PC-3 (cell line): ENCODE results near the gene CRADD. TPM values are rescaled to one million over a fixed set of nuclear protein-coding genes. Genes with fewer than 3 reads are reported as not detected.

Source experiments
- ATAC-seq: fragments of 200-7000 bp; cut with Tn5 transposase; 2 replicates; pipeline ENCODE4 v1.9.1; 2020; ENCODE audit warnings: mild to moderate bottlenecking, moderate library complexity
- BruUV-seq: library from RNA; stranded (reverse); fragments of 400-500 nt; replicated peaks from 2 replicates; lab custom pipeline; 2021; lab: Mats Ljungman, UMichigan
- CTCF ChIA-PET: fragments of 300-600 bp; sonication (Branson Sonifier 250); formaldehyde crosslinking; loops from one replicate; lab custom pipeline; 2022; ENCODE audit warnings: antibody characterized with exemption; lab: Charles Lee
- POLR2A ChIA-PET: fragments of 300-600 bp; sonication (Branson Sonifier 250); formaldehyde crosslinking; loops from one replicate; lab custom pipeline; 2022; ENCODE audit warnings: antibody characterized with exemption; ENCODE audit not compliant: unreplicated experiment; lab: Charles Lee
- DNase-seq: peaks from one replicate; pipeline ENCODE4 v3.0.0-alpha.2; 2015
- H2AFZ ChIP-seq: fragments of 300-600 bp; sonication (generic); 2 replicates; pipeline ENCODE4 v1.6.0; 2016; ENCODE audit warnings: antibody characterized with exemption, low read length
- H3F3A ChIP-seq: fragments of 300-600 bp; sonication (generic); one replicate; pipeline ENCODE4 v1.6.0; 2017; ENCODE audit warnings: antibody characterized with exemption, low read length, control low read depth, mild to moderate bottlenecking; ENCODE audit not compliant: unreplicated experiment
- H3K27ac ChIP-seq: fragments of 300-600 bp; sonication (generic); 2 replicates; pipeline ENCODE4 v1.5.1; 2016; ENCODE audit warnings: mild to moderate bottlenecking, low read length
- H3K27me3 ChIP-seq: fragments of 300-600 bp; sonication (generic); 2 replicates; pipeline ENCODE4 v1.6.1; 2016; ENCODE audit warnings: low read length, mixed read lengths
- H3K36me3 ChIP-seq: fragments of 300-600 bp; sonication (generic); 2 replicates; pipeline ENCODE4 v1.6.1; 2016; ENCODE audit warnings: low read depth, mixed run types, low read length, mixed read lengths
- H3K4me1 ChIP-seq: fragments of 300-600 bp; sonication (generic); 2 replicates; pipeline ENCODE4 v1.5.1; 2016; ENCODE audit warnings: low read length; ENCODE audit not compliant: insufficient read depth
- H3K4me2 ChIP-seq: fragments of 300-600 bp; sonication (generic); 2 replicates; pipeline ENCODE4 v1.6.0; 2016; ENCODE audit warnings: low read length
- H3K4me3 ChIP-seq: fragments of 300-600 bp; sonication (generic); 2 replicates; pipeline ENCODE4 v1.5.1; 2016; ENCODE audit warnings: mild to moderate bottlenecking, low read length, mixed read lengths
- H3K79me2 ChIP-seq: fragments of 300-600 bp; sonication (generic); 2 replicates; pipeline ENCODE4 v1.6.1; 2017; ENCODE audit warnings: low read length, mixed read lengths
- H3K9ac ChIP-seq: fragments of 300-600 bp; sonication (generic); 2 replicates; pipeline ENCODE4 v1.6.0; 2016; ENCODE audit warnings: mild to moderate bottlenecking, low read length
- H3K9me2 ChIP-seq: fragments of 300-600 bp; sonication (generic); replicated peaks from 2 replicates; pipeline ENCODE4 v1.6.1; 2016; ENCODE audit warnings: mixed run types, low read length, mixed read lengths
- H3K9me3 ChIP-seq: fragments of 300-600 bp; sonication (generic); 2 replicates; pipeline ENCODE4 v1.6.1; 2016; ENCODE audit warnings: low read length, mixed read lengths
- H4K20me1 ChIP-seq: fragments of 300-600 bp; sonication (generic); 2 replicates; pipeline ENCODE4 v1.6.1; 2016; ENCODE audit warnings: low read length, mixed read lengths
- EZH2 ChIP-seq: fragments of 300-600 bp; sonication (generic); IDR thresholded peaks from one replicate; pipeline ENCODE4 v1.6.1; 2017; ENCODE audit warnings: antibody characterized with exemption, mild to moderate bottlenecking, low read length; ENCODE audit not compliant: unreplicated experiment
- EZH2phosphoT487 ChIP-seq: fragments of 300-600 bp; sonication (generic); IDR thresholded peaks from 2 replicates; pipeline ENCODE4 v1.6.1; 2018; ENCODE audit warnings: mild to moderate bottlenecking, antibody characterized with exemption, low read length, borderline replicate concordance
- intact Hi-C: fragments of 100-400 bp; cut with micrococcal nuclease; formaldehyde crosslinking; loops from 2 replicates; pipeline ENCODE4 v1.9.0; 2023
- total RNA-seq: library from RNA; depleted of rRNA; stranded (reverse); fragments of >200 nt; gene quantifications from 2 replicates; pipeline ENCODE4 v1.2.3, GENCODE V29; 2014
- TF ChIP-seq, protein P1 (sequence below): fragments of 300-600 bp; sonication (generic); conservative IDR thresholded peaks from 2 replicates; pipeline ENCODE4 v1.5.1; 2017; ENCODE audit warnings: antibody characterized with exemption, low read depth, mild to moderate bottlenecking, low read length

CRADD gene
- total RNA-seq, 1 experiment from 2014 or later = 11.4 TPM

DNA sequence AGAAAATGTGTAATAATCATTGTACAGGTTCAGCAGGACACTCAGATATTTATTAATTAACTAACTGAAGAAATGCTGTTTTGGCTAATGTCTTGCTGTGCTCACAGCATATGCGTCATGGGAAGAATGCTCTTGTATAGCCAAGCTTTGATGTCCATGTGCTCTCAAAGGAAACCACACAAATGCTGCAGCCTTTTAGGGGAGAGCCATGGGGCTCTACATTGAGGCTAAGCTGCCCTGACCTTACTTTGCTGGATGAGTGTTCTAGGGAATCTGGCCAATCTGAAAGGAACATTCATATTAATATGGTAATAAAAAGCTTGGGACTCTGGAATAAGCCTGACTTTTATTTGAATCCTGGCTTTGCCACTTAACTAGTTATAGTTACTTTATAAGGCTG lies 9.5 kb upstream of the CRADD start:
- H3K27me3 ChIP-seq = no peaks in the 10 kb centered on the region
- TF ChIP-seq EZH2 (no peak), EZH2phosphoT487 (no peak)
- TF ChIP-seq, protein P1, sequence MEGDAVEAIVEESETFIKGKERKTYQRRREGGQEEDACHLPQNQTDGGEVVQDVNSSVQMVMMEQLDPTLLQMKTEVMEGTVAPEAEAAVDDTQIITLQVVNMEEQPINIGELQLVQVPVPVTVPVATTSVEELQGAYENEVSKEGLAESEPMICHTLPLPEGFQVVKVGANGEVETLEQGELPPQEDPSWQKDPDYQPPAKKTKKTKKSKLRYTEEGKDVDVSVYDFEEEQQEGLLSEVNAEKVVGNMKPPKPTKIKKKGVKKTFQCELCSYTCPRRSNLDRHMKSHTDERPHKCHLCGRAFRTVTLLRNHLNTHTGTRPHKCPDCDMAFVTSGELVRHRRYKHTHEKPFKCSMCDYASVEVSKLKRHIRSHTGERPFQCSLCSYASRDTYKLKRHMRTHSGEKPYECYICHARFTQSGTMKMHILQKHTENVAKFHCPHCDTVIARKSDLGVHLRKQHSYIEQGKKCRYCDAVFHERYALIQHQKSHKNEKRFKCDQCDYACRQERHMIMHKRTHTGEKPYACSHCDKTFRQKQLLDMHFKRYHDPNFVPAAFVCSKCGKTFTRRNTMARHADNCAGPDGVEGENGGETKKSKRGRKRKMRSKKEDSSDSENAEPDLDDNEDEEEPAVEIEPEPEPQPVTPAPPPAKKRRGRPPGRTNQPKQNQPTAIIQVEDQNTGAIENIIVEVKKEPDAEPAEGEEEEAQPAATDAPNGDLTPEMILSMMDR = no peak
- DNase-seq (no peak), ATAC-seq (no peak)
- no peaks in the 10 kb centered on the region for H3K9me3 ChIP-seq
- H3F3A ChIP-seq = no peaks in the 10 kb centered on the region
- H3K79me2 ChIP-seq = no peaks in the 10 kb centered on the region
- CTCF ChIA-PET = no interaction called here
- no TSS peak for BruUV-seq
- intact Hi-C loops = no loop called here
- peaks cover 12% of the 10 kb centered on the region for H3K4me1 ChIP-seq
- H3K4me3 ChIP-seq = no peak overlapping the region
- H3K9ac ChIP-seq = no peak overlapping the region
- no peak overlapping the region for H3K4me2 ChIP-seq
- no peaks in the 10 kb centered on the region for H3K9me2 ChIP-seq
- no peaks in the 10 kb centered on the region for H4K20me1 ChIP-seq
- no peaks in the 10 kb centered on the region for H3K36me3 ChIP-seq
- no peak overlapping the region for H3K27ac ChIP-seq
- POLR2A ChIA-PET = no interaction called here
- no peak overlapping the region for H2AFZ ChIP-seq

DNA sequence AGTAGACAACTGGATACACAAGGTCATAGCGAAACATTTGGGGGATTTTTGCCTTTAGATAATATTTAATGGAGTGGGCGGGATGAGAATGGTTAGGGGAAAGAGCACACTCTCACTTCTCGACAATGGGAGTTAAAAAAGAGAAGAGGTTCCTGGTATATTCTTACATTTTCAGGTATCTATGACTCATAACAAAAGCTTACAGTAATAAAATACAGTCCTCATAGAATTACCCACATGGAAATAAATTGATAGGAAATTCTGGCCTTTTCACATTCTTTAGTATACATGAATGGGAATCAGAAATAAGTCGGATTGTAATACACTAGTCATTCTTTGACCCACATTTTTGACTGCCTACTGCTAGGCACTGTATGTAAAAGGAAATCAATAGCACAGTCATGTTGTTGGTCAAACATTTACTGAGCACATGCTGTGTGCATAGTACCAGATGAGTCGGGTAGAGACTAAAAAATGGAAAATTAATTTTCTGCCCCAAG lies 8.2 kb upstream of the CRADD start:
- no peaks in the 10 kb centered on the region for H3K9me3 ChIP-seq
- no peaks in the 10 kb centered on the region for H3K27me3 ChIP-seq
- ChIA-PET CTCF (no interaction called here), POLR2A (no interaction called here)
- H3K9ac ChIP-seq = no peak overlapping the region
- intact Hi-C loops = no loop called here
- no TSS peak for BruUV-seq
- no peaks in the 10 kb centered on the region for H3F3A ChIP-seq
- no peaks in the 10 kb centered on the region for H3K36me3 ChIP-seq
- H3K4me3 ChIP-seq = no peak overlapping the region
- DNase-seq (peak; percentile 43), ATAC-seq (peak; percentile 33; the same call in 1 of the 2 replicates)
- H3K79me2 ChIP-seq = no peaks in the 10 kb centered on the region
- H4K20me1 ChIP-seq = no peaks in the 10 kb centered on the region
- TF ChIP-seq EZH2phosphoT487 = no peak
- TF ChIP-seq, protein P1 = no peak
- no peak for TF ChIP-seq EZH2
- H2AFZ ChIP-seq = no peak overlapping the region
- no peak overlapping the region for H3K27ac ChIP-seq
- no peak overlapping the region for H3K4me2 ChIP-seq
- H3K4me1 ChIP-seq = 0 out of 2 replicates have a peak, but pooled peaks cover 5% of the 10 kb centered on the region
- H3K9me2 ChIP-seq = no peaks in the 10 kb centered on the region

DNA sequence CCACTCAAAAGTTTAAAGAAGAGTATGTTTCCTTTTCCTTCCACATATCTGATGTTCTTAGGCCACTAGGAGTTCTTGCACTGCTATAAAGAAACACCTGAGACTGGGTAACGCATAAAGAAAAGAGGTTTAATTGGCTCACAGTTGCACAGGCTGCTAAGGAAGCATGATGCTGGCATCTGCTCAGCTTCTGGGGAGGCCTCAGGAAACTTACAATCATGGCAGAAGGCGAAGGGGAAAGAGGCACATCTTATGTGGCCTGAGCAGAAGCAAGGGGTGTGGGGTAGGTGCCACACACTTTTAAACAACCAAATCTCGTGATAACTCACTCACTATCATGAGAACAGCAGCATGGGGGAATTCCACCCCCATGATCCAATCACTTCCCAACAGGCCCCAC lies 7.7 kb upstream of the CRADD start:
- Histone ChIP-seq H4K20me1 (no peaks in the 10 kb centered on the region), H3K9me3 (no peaks in the 10 kb centered on the region), H3K27me3 (no peaks in the 10 kb centered on the region), H3K9me2 (no peaks in the 10 kb centered on the region), H3K79me2 (no peaks in the 10 kb centered on the region), H3K9ac (no peak overlapping the region), H3K4me3 (no peak overlapping the region), H3K4me2 (no peak overlapping the region), H3F3A (no peaks in the 10 kb centered on the region), H3K27ac (no peak overlapping the region), H3K4me1 (0 out of 2 replicates have a peak, but pooled peaks cover 5% of the 10 kb centered on the region), H3K36me3 (no peaks in the 10 kb centered on the region), H2AFZ (no peak overlapping the region)
- BruUV-seq = no TSS peak
- intact Hi-C loops = no loop called here
- no peak for ATAC-seq
- TF ChIP-seq EZH2phosphoT487 = no peak
- TF ChIP-seq, protein P1 = no peak
- TF ChIP-seq EZH2 = no peak
- ChIA-PET POLR2A (no interaction called here), CTCF (no interaction called here)
- no peak for DNase-seq
